HEK293 (cell line): ENCODE results near the gene SLC6A13.

ENCODE experiments used
- CTCF ChIA-PET: fragments of 350-600 bp; formaldehyde crosslinking; extraction: SDS; loops from one replicate; lab custom pipeline; 2021; ENCODE audit warnings: antibody characterized with exemption; lab: Yijun Ruan, JAX
- POLR2A ChIA-PET: fragments of 300-600 bp; formaldehyde crosslinking; extraction: SDS; loops from one replicate; lab custom pipeline; 2020; ENCODE audit warnings: antibody characterized with exemption, inconsistent platforms; lab: Yijun Ruan, JAX
- H3K27ac ChIP-seq: fragments of 200-500 bp; sonication (Bioruptor generic); 2 replicates; pipeline ENCODE4 v1.5.1; 2014; ENCODE audit warnings: low read depth, low read length, control low read depth, inconsistent platforms; ENCODE audit errors: extremely low read depth
- H3K36me3 ChIP-seq, 2 experiments: fragments of 200-500 bp in 1 of 2; sonication (Bioruptor generic) in 1 of 2; 1 replicate in 1 of 2; 2 replicates in 1 of 2; pipeline ENCODE4 v1.5.1; 2014 to 2017; ENCODE audit warnings: inconsistent platforms in 2 of 2, low read length in 2 of 2; ENCODE audit not compliant: control insufficient read depth in 2 of 2, insufficient read depth in 1 of 2
- H3K4me1 ChIP-seq: fragments of 200-500 bp; sonication (Bioruptor generic); 2 replicates; pipeline ENCODE4 v1.5.1; 2014; ENCODE audit warnings: mild to moderate bottlenecking, low read length, inconsistent platforms; ENCODE audit not compliant: control insufficient read depth, insufficient read depth
- H3K4me3 ChIP-seq: 2 replicates; pipeline ENCODE4 v1.5.1; 2011; ENCODE audit warnings: low read depth, mild to moderate bottlenecking, control low read depth, low read length, moderate library complexity
- H3K9me3 ChIP-seq: fragments of 200-500 bp; sonication (Bioruptor generic); 2 replicates; pipeline ENCODE4 v1.5.1; 2014; ENCODE audit warnings: low read depth, low read length, inconsistent platforms; ENCODE audit not compliant: control insufficient read depth, insufficient read depth
- MYNN ChIP-seq: fragments of 450-650 bp; formaldehyde crosslinking; IDR thresholded peaks from 2 replicates; pipeline ENCODE4 v1.5.1; 2016; ENCODE audit warnings: missing biosample characterization, missing genetic modification characterization, borderline replicate concordance
- MZF1 ChIP-seq: fragments of 450-650 bp; formaldehyde crosslinking; IDR thresholded peaks from 2 replicates; pipeline ENCODE4 v1.5.1; 2017; ENCODE audit warnings: missing biosample characterization, missing genetic modification characterization, borderline replicate concordance
- PRDM4 ChIP-seq: fragments of 450-650 bp; formaldehyde crosslinking; IDR thresholded peaks from 2 replicates; pipeline ENCODE4 v1.5.1; 2017; ENCODE audit warnings: missing biosample characterization, missing genetic modification characterization
- SCRT1 ChIP-seq: fragments of 450-650 bp; formaldehyde crosslinking; IDR thresholded peaks from 2 replicates; pipeline ENCODE4 v1.5.1; 2016; ENCODE audit warnings: missing biosample characterization, missing genetic modification characterization, borderline replicate concordance
- SCRT2 ChIP-seq: fragments of 450-650 bp; formaldehyde crosslinking; IDR thresholded peaks from 2 replicates; pipeline ENCODE4 v1.5.1; 2016; ENCODE audit warnings: missing biosample characterization, missing genetic modification characterization
- ZFHX2 ChIP-seq: fragments of 450-650 bp; formaldehyde crosslinking; conservative IDR thresholded peaks from 2 replicates; pipeline ENCODE4 v1.5.1; 2016; ENCODE audit warnings: missing biosample characterization, missing genetic modification characterization
- ZNF121 ChIP-seq: fragments of 450-650 bp; formaldehyde crosslinking; IDR thresholded peaks from 2 replicates; pipeline ENCODE4 v1.5.1; 2016; ENCODE audit warnings: missing biosample characterization, missing genetic modification characterization
- ZNF133 ChIP-seq: fragments of 450-650 bp; formaldehyde crosslinking; IDR thresholded peaks from 2 replicates; pipeline ENCODE4 v1.5.1; 2016; ENCODE audit warnings: missing biosample characterization, missing genetic modification characterization
- ZNF146 ChIP-seq: fragments of 450-650 bp; formaldehyde crosslinking; IDR thresholded peaks from 2 replicates; pipeline ENCODE4 v1.5.1; 2016; ENCODE audit warnings: missing biosample characterization, missing genetic modification characterization
- ZNF184 ChIP-seq: fragments of 450-650 bp; IDR thresholded peaks from 2 replicates; pipeline ENCODE4 v1.5.1; 2018; ENCODE audit warnings: missing biosample characterization, mild to moderate bottlenecking, missing genetic modification characterization
- ZNF211 ChIP-seq: fragments of 450-650 bp; formaldehyde crosslinking; IDR thresholded peaks from 2 replicates; pipeline ENCODE4 v1.5.1; 2016; ENCODE audit warnings: low read depth, missing biosample characterization, missing genetic modification characterization
- ZNF266 ChIP-seq: fragments of 450-650 bp; formaldehyde crosslinking; IDR thresholded peaks from 2 replicates; pipeline ENCODE4 v1.5.1; 2016; ENCODE audit warnings: missing biosample characterization, missing genetic modification characterization, low read depth
- ZNF362 ChIP-seq: fragments of 450-650 bp; formaldehyde crosslinking; IDR thresholded peaks from 2 replicates; pipeline ENCODE4 v1.5.1; 2016; ENCODE audit warnings: missing biosample characterization, missing genetic modification characterization
- ZNF433 ChIP-seq: fragments of 450-650 bp; formaldehyde crosslinking; IDR thresholded peaks from 2 replicates; pipeline ENCODE4 v1.5.1; 2016; ENCODE audit warnings: missing biosample characterization, missing genetic modification characterization, low read depth
- ZNF501 ChIP-seq: fragments of 450-650 bp; formaldehyde crosslinking; IDR thresholded peaks from 2 replicates; pipeline ENCODE4 v1.5.1; 2016; ENCODE audit warnings: missing biosample characterization, missing genetic modification characterization
- ZNF529 ChIP-seq: fragments of 450-650 bp; formaldehyde crosslinking; IDR thresholded peaks from 2 replicates; pipeline ENCODE4 v1.5.1; 2017; ENCODE audit warnings: missing genetic modification characterization, missing biosample characterization; ENCODE audit not compliant: insufficient replicate concordance
- ZNF549 ChIP-seq: fragments of 450-650 bp; IDR thresholded peaks from 2 replicates; pipeline ENCODE4 v1.5.1; 2018; ENCODE audit warnings: missing biosample characterization, missing genetic modification characterization, mild to moderate bottlenecking, inconsistent platforms, moderate library complexity
- ZNF555 ChIP-seq: fragments of 450-650 bp; formaldehyde crosslinking; conservative IDR thresholded peaks from 2 replicates; pipeline ENCODE4 v1.5.1; 2017; ENCODE audit warnings: missing biosample characterization, mild to moderate bottlenecking, missing genetic modification characterization, inconsistent platforms
- ZNF596 ChIP-seq: fragments of 450-650 bp; IDR thresholded peaks from 2 replicates; pipeline ENCODE4 v1.5.0; 2018; ENCODE audit warnings: missing biosample characterization, mild to moderate bottlenecking, missing genetic modification characterization, moderate library complexity
- ZNF624 ChIP-seq: fragments of 450-650 bp; formaldehyde crosslinking; IDR thresholded peaks from 2 replicates; pipeline ENCODE4 v1.5.1; 2017; ENCODE audit warnings: missing biosample characterization, missing genetic modification characterization
- ZNF654 ChIP-seq: fragments of 450-650 bp; formaldehyde crosslinking; IDR thresholded peaks from 2 replicates; pipeline ENCODE4 v1.5.1; 2016; ENCODE audit warnings: low read depth, missing biosample characterization, missing genetic modification characterization
- ZNF658 ChIP-seq: fragments of 450-650 bp; formaldehyde crosslinking; IDR thresholded peaks from 2 replicates; pipeline ENCODE4; 2016; ENCODE audit warnings: missing biosample characterization, missing genetic modification characterization
- ZNF76 ChIP-seq: fragments of 450-650 bp; formaldehyde crosslinking; IDR thresholded peaks from 2 replicates; pipeline ENCODE4; 2016; ENCODE audit warnings: low read depth, missing biosample characterization, missing genetic modification characterization, borderline replicate concordance
- ZNF791 ChIP-seq: fragments of 450-650 bp; formaldehyde crosslinking; IDR thresholded peaks from 2 replicates; pipeline ENCODE4 v1.5.1; 2016; ENCODE audit warnings: missing biosample characterization, missing genetic modification characterization
- ZNF830 ChIP-seq: fragments of 450-650 bp; IDR thresholded peaks from 2 replicates; pipeline ENCODE4 v1.5.0; 2018; ENCODE audit warnings: missing biosample characterization, missing genetic modification characterization, low read depth, mild to moderate bottlenecking, moderate library complexity
- ZSCAN16 ChIP-seq: fragments of 450-650 bp; formaldehyde crosslinking; IDR thresholded peaks from 2 replicates; pipeline ENCODE4 v1.5.1; 2016; ENCODE audit warnings: missing biosample characterization, missing genetic modification characterization
- TF ChIP-seq, protein P1 (sequence below): fragments of 450-650 bp; formaldehyde crosslinking; IDR thresholded peaks from 2 replicates; pipeline ENCODE4 v1.5.1; 2017; ENCODE audit warnings: missing biosample characterization, missing genetic modification characterization
- TF ChIP-seq, protein P2 (sequence below): fragments of 450-650 bp; formaldehyde crosslinking; IDR thresholded peaks from 2 replicates; pipeline ENCODE4 v1.5.1; 2016; ENCODE audit warnings: missing biosample characterization, missing genetic modification characterization, low read depth
- TF ChIP-seq, protein P3 (sequence below): fragments of 450-650 bp; formaldehyde crosslinking; IDR thresholded peaks from 2 replicates; pipeline ENCODE4 v1.5.1; 2016; ENCODE audit warnings: missing biosample characterization, missing genetic modification characterization

The SLC6A13 gene

GRCh38 chr12:219891-220352, 42.7 kb downstream of the SLC6A13 start:
- no peaks in the 10 kb centered on the region; the same call in 1 of the 2 replicates for H3K4me1 ChIP-seq
- CTCF ChIA-PET = interaction anchor here (0.6 to 3.7 kb wide), 21 partner anchors 8 to 164 kb away, joined by 3 to 20 read pairs (median 4); no protein-coding TSS in a partner anchor
- H3K36me3 ChIP-seq = no peaks in the 10 kb centered on the region
- no peaks in the 10 kb centered on the region for H3K9me3 ChIP-seq
- no peak overlapping the region for H3K27ac ChIP-seq
- no peak overlapping the region for H3K4me3 ChIP-seq
- POLR2A ChIA-PET = interaction anchor here (1.3 kb wide), 1 partner anchor 21 kb away, joined by 3 read pairs; no protein-coding TSS in a partner anchor
- TF ChIP-seq ZNF555 (tag by site-specific recombination) = no peak
- TF ChIP-seq, protein P1, sequence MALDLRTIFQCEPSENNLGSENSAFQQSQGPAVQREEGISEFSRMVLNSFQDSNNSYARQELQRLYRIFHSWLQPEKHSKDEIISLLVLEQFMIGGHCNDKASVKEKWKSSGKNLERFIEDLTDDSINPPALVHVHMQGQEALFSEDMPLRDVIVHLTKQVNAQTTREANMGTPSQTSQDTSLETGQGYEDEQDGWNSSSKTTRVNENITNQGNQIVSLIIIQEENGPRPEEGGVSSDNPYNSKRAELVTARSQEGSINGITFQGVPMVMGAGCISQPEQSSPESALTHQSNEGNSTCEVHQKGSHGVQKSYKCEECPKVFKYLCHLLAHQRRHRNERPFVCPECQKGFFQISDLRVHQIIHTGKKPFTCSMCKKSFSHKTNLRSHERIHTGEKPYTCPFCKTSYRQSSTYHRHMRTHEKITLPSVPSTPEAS (tag by site-specific recombination) = no peak
- TF ChIP-seq SCRT1 (tag by site-specific recombination) = peak; percentile 92
- TF ChIP-seq ZNF362 (tag by site-specific recombination) = no peak
- no peak for TF ChIP-seq ZNF146 (tag by site-specific recombination)
- no peak for TF ChIP-seq ZNF184 (tag by site-specific recombination)
- no peak for TF ChIP-seq ZNF830 (tag by site-specific recombination)
- TF ChIP-seq MZF1 (tag by site-specific recombination) = no peak
- TF ChIP-seq ZNF501 = peak; percentile 80; the same call in 1 of the 2 replicates
- no peak for TF ChIP-seq ZFHX2 (tag by site-specific recombination)
- TF ChIP-seq ZNF624 = no peak
- no peak for TF ChIP-seq PRDM4 (tag by site-specific recombination)
- TF ChIP-seq ZNF529 = no peak
- TF ChIP-seq, protein P2, sequence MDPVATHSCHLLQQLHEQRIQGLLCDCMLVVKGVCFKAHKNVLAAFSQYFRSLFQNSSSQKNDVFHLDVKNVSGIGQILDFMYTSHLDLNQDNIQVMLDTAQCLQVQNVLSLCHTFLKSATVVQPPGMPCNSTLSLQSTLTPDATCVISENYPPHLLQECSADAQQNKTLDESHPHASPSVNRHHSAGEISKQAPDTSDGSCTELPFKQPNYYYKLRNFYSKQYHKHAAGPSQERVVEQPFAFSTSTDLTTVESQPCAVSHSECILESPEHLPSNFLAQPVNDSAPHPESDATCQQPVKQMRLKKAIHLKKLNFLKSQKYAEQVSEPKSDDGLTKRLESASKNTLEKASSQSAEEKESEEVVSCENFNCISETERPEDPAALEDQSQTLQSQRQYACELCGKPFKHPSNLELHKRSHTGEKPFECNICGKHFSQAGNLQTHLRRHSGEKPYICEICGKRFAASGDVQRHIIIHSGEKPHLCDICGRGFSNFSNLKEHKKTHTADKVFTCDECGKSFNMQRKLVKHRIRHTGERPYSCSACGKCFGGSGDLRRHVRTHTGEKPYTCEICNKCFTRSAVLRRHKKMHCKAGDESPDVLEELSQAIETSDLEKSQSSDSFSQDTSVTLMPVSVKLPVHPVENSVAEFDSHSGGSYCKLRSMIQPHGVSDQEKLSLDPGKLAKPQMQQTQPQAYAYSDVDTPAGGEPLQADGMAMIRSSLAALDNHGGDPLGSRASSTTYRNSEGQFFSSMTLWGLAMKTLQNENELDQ = no peak
- no peak for TF ChIP-seq ZNF658 (tag by site-specific recombination)
- no peak for TF ChIP-seq ZNF211 (tag by site-specific recombination)
- peak; percentile 70 for TF ChIP-seq ZNF654 (tag by site-specific recombination)
- no peak for TF ChIP-seq ZNF596
- TF ChIP-seq ZNF76 = no peak
- TF ChIP-seq ZNF791 (tag by site-specific recombination) = no peak
- 0 out of 2 replicates have a peak, but pooled peaks have one; percentile 9 for TF ChIP-seq ZNF121 (tag by site-specific recombination)
- TF ChIP-seq, protein P3, sequence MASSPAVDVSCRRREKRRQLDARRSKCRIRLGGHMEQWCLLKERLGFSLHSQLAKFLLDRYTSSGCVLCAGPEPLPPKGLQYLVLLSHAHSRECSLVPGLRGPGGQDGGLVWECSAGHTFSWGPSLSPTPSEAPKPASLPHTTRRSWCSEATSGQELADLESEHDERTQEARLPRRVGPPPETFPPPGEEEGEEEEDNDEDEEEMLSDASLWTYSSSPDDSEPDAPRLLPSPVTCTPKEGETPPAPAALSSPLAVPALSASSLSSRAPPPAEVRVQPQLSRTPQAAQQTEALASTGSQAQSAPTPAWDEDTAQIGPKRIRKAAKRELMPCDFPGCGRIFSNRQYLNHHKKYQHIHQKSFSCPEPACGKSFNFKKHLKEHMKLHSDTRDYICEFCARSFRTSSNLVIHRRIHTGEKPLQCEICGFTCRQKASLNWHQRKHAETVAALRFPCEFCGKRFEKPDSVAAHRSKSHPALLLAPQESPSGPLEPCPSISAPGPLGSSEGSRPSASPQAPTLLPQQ (tag by site-specific recombination) = peak; percentile 57; the same call in 1 of the 2 replicates
- TF ChIP-seq ZNF433 (tag by site-specific recombination) = no peak
- peak; percentile 95 for TF ChIP-seq SCRT2 (tag by site-specific recombination)
- no peak for TF ChIP-seq ZNF133
- no peak for TF ChIP-seq ZSCAN16 (tag by site-specific recombination)
- TF ChIP-seq MYNN (tag by site-specific recombination) = no peak
- TF ChIP-seq ZNF266 (tag by site-specific recombination) = no peak
- no peak for TF ChIP-seq ZNF549 (tag by site-specific recombination)
